Nephron (organoid): Measurements from ENCODE around the gene SLC49A3.
"Not testable (repeated sequence)": the region's sequence is repeated elsewhere in the genome, so short reads cannot be mapped to it uniquely, and the experiment has no call there.

Source experiments
- H3K27ac Mint-ChIP-seq, 3 experiments: 2 replicates each; pipeline ENCODE4 v1.8.0; 2020; ENCODE audit warnings: mixed read lengths in 3 of 3, mild to moderate bottlenecking in 2 of 3, moderate library complexity in 1 of 3
- H3K27me3 Mint-ChIP-seq: 2 replicates; pipeline ENCODE4 v1.8.0; 2021; ENCODE audit warnings: low read depth, mild to moderate bottlenecking, moderate library complexity, mixed read lengths
- H3K36me3 Mint-ChIP-seq: 2 replicates; pipeline ENCODE4 v1.8.0; 2020; ENCODE audit warnings: low read depth, mixed read lengths
- H3K4me1 Mint-ChIP-seq: 2 replicates; pipeline ENCODE4 v1.8.0; 2020; ENCODE audit warnings: mixed read lengths
- H3K4me3 Mint-ChIP-seq, 3 experiments: 2 replicates each; pipeline ENCODE4 v1.8.0; 2020; ENCODE audit warnings: mild to moderate bottlenecking in 3 of 3, mixed read lengths in 3 of 3, moderate library complexity in 2 of 3
- H3K9me3 Mint-ChIP-seq: 2 replicates; pipeline ENCODE4 v1.8.0; 2020; ENCODE audit warnings: mixed read lengths
- TF ChIP-seq, protein P1 (sequence below), 3 experiments: fragments of 200-600 bp; sonication (generic); IDR thresholded peaks; one replicate each; pipeline ENCODE4 v1.5.0; 2021; ENCODE audit warnings: antibody characterized with exemption in 3 of 3; ENCODE audit not compliant: unreplicated experiment in 3 of 3

Gene SLC49A3

DNA sequence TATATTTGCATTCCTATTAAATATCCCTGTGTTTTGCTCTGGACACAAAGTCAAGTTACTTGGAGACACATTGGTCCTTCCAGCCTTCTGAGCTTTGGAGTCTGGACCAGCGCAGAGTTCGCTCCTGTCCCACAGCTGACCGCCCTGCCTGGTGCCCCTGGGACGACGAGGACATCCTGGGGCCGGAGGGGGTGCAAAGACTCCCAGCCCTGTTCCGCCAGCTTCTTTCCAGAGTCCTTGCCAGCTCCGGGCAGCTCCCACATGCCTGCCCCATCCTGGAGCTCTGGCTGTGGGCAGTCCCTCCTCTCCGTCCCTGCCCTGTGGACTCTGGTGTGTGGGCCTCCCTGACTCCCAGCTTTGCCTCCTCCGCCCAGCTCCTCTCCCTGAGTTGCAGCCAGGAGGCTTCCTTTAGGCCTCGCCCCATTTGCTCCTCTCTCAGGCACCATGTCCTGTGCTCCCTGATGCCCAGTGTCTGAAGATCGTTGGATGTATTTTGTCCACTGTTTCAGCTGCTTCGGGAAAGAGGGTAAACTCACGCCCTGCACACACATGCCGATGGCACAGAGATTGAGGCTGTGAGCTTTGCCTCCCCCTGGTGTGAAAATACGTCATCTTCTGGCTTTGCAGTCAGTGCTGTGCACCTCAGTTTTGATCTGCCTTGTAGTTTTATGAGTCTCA, 11.8 kb upstream of the SLC49A3 start:
- Mint-ChIP-seq H3K36me3 (no peaks in the 10 kb centered on the region), H3K4me3 (peak overlapping the region in 2 of 3 experiments; percentile 26 to 32), H3K4me1 (peaks cover 4% of the 10 kb centered on the region), H3K27ac (peak overlapping the region in 2 of 3 experiments; percentile 16 to 56), H3K9me3 (no peaks in the 10 kb centered on the region), H3K27me3 (peaks cover 9% of the 10 kb centered on the region)
- TF ChIP-seq, protein P1, sequence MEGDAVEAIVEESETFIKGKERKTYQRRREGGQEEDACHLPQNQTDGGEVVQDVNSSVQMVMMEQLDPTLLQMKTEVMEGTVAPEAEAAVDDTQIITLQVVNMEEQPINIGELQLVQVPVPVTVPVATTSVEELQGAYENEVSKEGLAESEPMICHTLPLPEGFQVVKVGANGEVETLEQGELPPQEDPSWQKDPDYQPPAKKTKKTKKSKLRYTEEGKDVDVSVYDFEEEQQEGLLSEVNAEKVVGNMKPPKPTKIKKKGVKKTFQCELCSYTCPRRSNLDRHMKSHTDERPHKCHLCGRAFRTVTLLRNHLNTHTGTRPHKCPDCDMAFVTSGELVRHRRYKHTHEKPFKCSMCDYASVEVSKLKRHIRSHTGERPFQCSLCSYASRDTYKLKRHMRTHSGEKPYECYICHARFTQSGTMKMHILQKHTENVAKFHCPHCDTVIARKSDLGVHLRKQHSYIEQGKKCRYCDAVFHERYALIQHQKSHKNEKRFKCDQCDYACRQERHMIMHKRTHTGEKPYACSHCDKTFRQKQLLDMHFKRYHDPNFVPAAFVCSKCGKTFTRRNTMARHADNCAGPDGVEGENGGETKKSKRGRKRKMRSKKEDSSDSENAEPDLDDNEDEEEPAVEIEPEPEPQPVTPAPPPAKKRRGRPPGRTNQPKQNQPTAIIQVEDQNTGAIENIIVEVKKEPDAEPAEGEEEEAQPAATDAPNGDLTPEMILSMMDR (IDR thresholded peaks at IDR 0.05; ENCODE audit: unreplicated experiment in 3 of 3): no peak

GRCh38 chr4:699816-700580, 11.0 kb upstream of the SLC49A3 start:
- peaks cover 1% of the 10 kb centered on the region for H3K9me3 Mint-ChIP-seq
- H3K36me3 Mint-ChIP-seq: no peaks in the 10 kb centered on the region
- peaks cover 11% of the 10 kb centered on the region for H3K27me3 Mint-ChIP-seq
- H3K4me1 Mint-ChIP-seq: peaks cover 4% of the 10 kb centered on the region
- no peak overlapping the region for H3K27ac Mint-ChIP-seq
- no peak overlapping the region for H3K4me3 Mint-ChIP-seq
- TF ChIP-seq, protein P1 (IDR thresholded peaks at IDR 0.05; ENCODE audit: unreplicated experiment in 3 of 3): no peak

- H3K27me3 Mint-ChIP-seq, H3K4me1 Mint-ChIP-seq, H3K36me3 Mint-ChIP-seq, H3K4me3 Mint-ChIP-seq, H3K9me3 Mint-ChIP-seq, H3K27ac Mint-ChIP-seq: not testable (repeated sequence)
These were observed 5.5 kb upstream of the SLC49A3 start for GRCh38 chr4:694341-694940.

DNA sequence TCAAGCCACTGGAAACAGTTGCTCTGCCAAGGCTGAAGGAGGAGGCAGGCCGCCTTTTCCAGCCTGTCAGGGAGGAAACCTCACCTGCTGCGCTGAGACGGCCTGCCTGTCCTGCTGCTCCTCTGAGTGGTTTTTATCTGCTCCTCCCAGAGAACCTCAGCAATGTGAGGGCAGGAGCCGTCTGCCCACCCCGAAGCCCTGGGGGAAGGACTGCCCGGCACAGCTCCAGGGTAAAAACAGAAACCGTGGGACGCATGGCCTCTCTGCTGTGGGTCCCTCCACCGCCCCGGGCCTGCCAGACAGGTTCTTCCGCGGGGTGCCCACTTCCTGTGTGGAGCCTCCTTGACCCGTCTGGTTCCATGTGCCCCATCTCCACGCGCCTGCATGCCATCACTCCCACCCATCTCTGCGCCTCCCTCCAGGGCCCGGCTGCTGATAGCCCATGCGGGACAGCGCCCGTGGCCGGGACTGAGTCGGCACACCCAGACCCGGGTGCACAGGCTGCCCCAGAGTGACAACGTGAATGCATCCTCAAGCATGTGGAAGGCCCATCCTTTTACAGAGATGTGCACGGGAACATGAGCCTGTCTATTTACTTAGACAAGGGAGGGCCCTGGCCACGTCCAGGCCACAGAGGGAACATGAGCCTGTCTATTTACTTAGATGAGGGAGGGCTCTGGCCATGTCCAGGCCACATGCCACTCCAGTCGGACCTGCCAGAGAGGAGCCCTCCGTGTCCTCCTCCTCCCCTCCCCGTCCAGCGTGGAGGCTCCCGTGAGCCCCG, 4.0 kb upstream of the SLC49A3 start:
- Mint-ChIP-seq H3K4me3 (no peak overlapping the region), H3K9me3 (peaks cover 4% of the 10 kb centered on the region), H3K36me3 (no peaks in the 10 kb centered on the region), H3K4me1 (peaks cover under 1% of the 10 kb centered on the region), H3K27me3 (peaks cover 6% of the 10 kb centered on the region), H3K27ac (no peak overlapping the region)
- TF ChIP-seq, protein P1 (IDR thresholded peaks at IDR 0.05; ENCODE audit: unreplicated experiment in 3 of 3): no peak

DNA sequence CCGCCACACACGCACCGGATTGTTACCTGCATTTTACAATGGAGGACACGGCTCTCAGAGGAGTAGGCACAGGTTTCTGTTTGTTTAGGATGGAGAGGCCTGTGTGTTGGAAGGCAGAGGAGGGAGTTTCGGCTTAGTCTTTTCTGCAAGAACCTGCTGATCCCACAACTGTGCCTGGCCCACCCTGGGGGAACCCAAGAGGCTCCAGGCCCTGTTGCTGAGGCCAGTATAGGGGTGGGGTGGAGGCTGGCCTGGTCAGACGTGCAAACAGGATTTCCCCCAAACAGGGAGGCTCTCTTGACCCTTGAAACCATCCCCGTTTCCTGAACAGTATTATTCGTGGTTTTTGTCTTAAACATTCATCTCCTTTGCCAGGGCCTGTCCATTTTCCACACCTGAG, 772 bp upstream of the SLC49A3 start:
- H3K36me3 Mint-ChIP-seq: no peaks in the 10 kb centered on the region
- H3K9me3 Mint-ChIP-seq: no peaks in the 10 kb centered on the region
- H3K27me3 Mint-ChIP-seq: peaks cover 2% of the 10 kb centered on the region
- TF ChIP-seq, protein P1 (IDR thresholded peaks at IDR 0.05; ENCODE audit: unreplicated experiment in 3 of 3): no peak
- peak overlapping the region in 2 of 3 experiments; percentile 24 to 51 for H3K4me3 Mint-ChIP-seq
- H3K4me1 Mint-ChIP-seq: peaks cover 13% of the 10 kb centered on the region
- no peak overlapping the region for H3K27ac Mint-ChIP-seq
